A673 (cell line): Measurements from ENCODE around the gene OGFOD2. TPM values are rescaled to one million over a fixed set of nuclear protein-coding genes. Genes with fewer than 3 reads are reported as not detected.

Experiments
- BruUV-seq: library from RNA; stranded (reverse); fragments of 400-500 nt; replicated peaks from 2 replicates; lab custom pipeline; 2021; lab: Mats Ljungman, UMichigan
- CTCF ChIA-PET: fragments of 300-600 bp; sonication (Branson Sonifier 250); formaldehyde crosslinking; loops from one replicate; lab custom pipeline; 2022; ENCODE audit warnings: antibody characterized with exemption; lab: Charles Lee
- POLR2A ChIA-PET: fragments of 300-600 bp; sonication (Branson Sonifier 250); formaldehyde crosslinking; loops from one replicate; lab custom pipeline; 2022; ENCODE audit warnings: antibody characterized with exemption; ENCODE audit not compliant: low non-redundant PET; lab: Charles Lee
- DNase-seq: peaks from one replicate; pipeline ENCODE4 v3.0.0-alpha.2; 2015; ENCODE audit warnings: low spot score
- H3K27ac ChIP-seq: fragments of 200-600 bp; sonication (generic); 2 replicates; pipeline ENCODE4 v1.5.1; 2016; ENCODE audit warnings: mixed run types, low read depth, mild to moderate bottlenecking, mixed read lengths, antibody characterized with exemption, low read length; ENCODE audit not compliant: poor library complexity, severe bottlenecking
- H3K27me3 ChIP-seq: fragments of 200-600 bp; sonication (generic); replicated peaks from 2 replicates; pipeline ENCODE4 v1.6.1; 2017; ENCODE audit warnings: mixed run types, low read depth, mild to moderate bottlenecking, mixed read lengths, antibody characterized with exemption, low read length; ENCODE audit not compliant: insufficient read depth, poor library complexity
- H3K36me3 ChIP-seq: fragments of 200-600 bp; sonication (generic); 2 replicates; pipeline ENCODE4 v1.6.1; 2016; ENCODE audit warnings: mixed run types, mild to moderate bottlenecking, mixed read lengths, antibody characterized with exemption, low read length; ENCODE audit not compliant: insufficient read depth, poor library complexity, severe bottlenecking
- H3K4me1 ChIP-seq: fragments of 200-600 bp; sonication (generic); 2 replicates; pipeline ENCODE4 v1.6.1; 2017; ENCODE audit warnings: mixed run types, mild to moderate bottlenecking, mixed read lengths, antibody characterized with exemption, low read length; ENCODE audit not compliant: insufficient read depth, poor library complexity, severe bottlenecking
- H3K4me3 ChIP-seq: fragments of 200-600 bp; sonication (generic); 2 replicates; pipeline ENCODE4 v1.5.1; 2016; ENCODE audit warnings: low read depth, mixed run types, mild to moderate bottlenecking, mixed read lengths, low read length; ENCODE audit not compliant: poor library complexity, severe bottlenecking
- H3K9me3 ChIP-seq: fragments of 200-600 bp; sonication (generic); 2 replicates; pipeline ENCODE4 v1.6.1; 2016; ENCODE audit warnings: mixed run types, low read depth, mild to moderate bottlenecking, mixed read lengths, antibody characterized with exemption, low read length; ENCODE audit not compliant: poor library complexity, severe bottlenecking
- CTCF ChIP-seq: fragments of 300-800, 200-600 bp; sonication (generic); conservative IDR thresholded peaks from 2 replicates; pipeline ENCODE4 v1.5.1; 2017; ENCODE audit warnings: low read depth, mild to moderate bottlenecking, antibody characterized with exemption, low read length, moderate library complexity, mixed read lengths
- EZH2 ChIP-seq: fragments of 200-600 bp; sonication (generic); IDR thresholded peaks from 2 replicates; pipeline ENCODE4 v1.6.1; 2017; ENCODE audit warnings: borderline replicate concordance, low read depth, mild to moderate bottlenecking, mixed read lengths, antibody characterized with exemption, low read length; ENCODE audit not compliant: poor library complexity, severe bottlenecking
- intact Hi-C: fragments of 100-400 bp; cut with micrococcal nuclease; formaldehyde crosslinking; loops from one replicate; pipeline ENCODE4 v1.10.0; 2022; ENCODE audit not compliant: unreplicated experiment
- total RNA-seq: library from RNA; stranded (reverse); gene quantifications from 2 replicates; pipeline ENCODE4 v1.2.3, GENCODE V29; 2021

The OGFOD2 gene
- total RNA-seq, 1 experiment from 2014 or later = 18.2 TPM

DNA sequence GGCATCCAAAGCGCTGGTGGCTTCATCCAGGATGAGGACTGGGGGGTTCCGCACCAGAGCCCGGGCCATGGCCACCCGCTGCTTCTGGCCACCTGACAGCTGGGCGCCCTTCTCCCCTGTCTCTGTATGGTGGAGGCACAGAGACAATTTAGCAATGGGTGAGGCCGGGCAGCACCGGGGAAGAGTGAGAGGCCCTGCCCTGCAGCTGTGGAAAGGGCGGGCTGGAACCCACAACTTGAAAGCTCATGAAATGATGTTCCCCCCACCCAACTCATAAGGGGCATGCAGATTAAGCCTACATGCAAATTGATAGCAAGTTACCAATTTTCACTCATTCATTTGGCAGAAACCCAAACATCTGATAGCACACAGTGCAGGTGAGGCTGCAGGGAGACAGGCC, 42.8 kb upstream of the OGFOD2 start:
- CTCF ChIA-PET = no interaction called here
- Histone ChIP-seq H3K4me3 (no peak overlapping the region), H3K36me3 (no peaks in the 10 kb centered on the region), H3K4me1 (peaks cover 17% of the 10 kb centered on the region), H3K27ac (no peak overlapping the region), H3K27me3 (no peaks in the 10 kb centered on the region), H3K9me3 (no peaks in the 10 kb centered on the region)
- intact Hi-C loops = no loop called here
- POLR2A ChIA-PET = no interaction called here
- no TSS peak for BruUV-seq
- no peak for DNase-seq
- TF ChIP-seq CTCF = no peak
- TF ChIP-seq EZH2 = no peak

- POLR2A ChIA-PET = no interaction called here
- TF ChIP-seq EZH2 (no peak), CTCF (no peak)
- Histone ChIP-seq H3K9me3 (no peaks in the 10 kb centered on the region), H3K27me3 (no peaks in the 10 kb centered on the region), H3K27ac (no peak overlapping the region), H3K4me1 (no peaks in the 10 kb centered on the region), H3K36me3 (no peaks in the 10 kb centered on the region), H3K4me3 (no peak overlapping the region)
- intact Hi-C loops = no loop called here
- CTCF ChIA-PET = no interaction called here
- BruUV-seq = no TSS peak
- DNase-seq = no peak
These were observed 40.3 kb upstream of the OGFOD2 start for GRCh38 chr12:122934722-122935121.

DNA sequence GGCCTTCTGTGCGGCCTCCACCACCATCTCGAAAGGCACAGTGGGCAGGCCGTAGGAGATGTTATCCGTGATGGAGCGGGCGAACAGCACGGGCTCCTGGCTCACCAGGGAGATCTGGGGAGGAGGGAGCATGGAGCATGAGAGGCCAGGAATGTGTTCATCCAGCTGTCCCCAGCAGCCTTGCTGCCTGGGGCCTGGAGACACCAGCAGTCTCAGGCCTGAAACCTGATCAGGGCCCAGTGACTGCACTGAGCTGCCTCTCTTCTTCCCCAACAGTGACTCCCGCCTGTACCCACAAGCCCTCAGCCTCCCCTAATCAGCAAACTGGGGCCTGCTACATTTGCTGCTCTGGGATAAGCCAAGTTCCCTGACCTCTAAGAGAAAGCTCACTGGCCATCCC, 39.7 kb upstream of the OGFOD2 start:
- intact Hi-C loops = no loop called here
- POLR2A ChIA-PET = no interaction called here
- no peaks in the 10 kb centered on the region for H3K36me3 ChIP-seq
- H3K27ac ChIP-seq = no peak overlapping the region
- H3K9me3 ChIP-seq = no peaks in the 10 kb centered on the region
- no peaks in the 10 kb centered on the region for H3K4me1 ChIP-seq
- no peaks in the 10 kb centered on the region for H3K27me3 ChIP-seq
- no peak overlapping the region for H3K4me3 ChIP-seq
- TF ChIP-seq EZH2 = no peak
- no peak for TF ChIP-seq CTCF
- CTCF ChIA-PET = no interaction called here
- DNase-seq = no peak
- BruUV-seq = no TSS peak
